GM13976 (cell line): ENCODE measurements around the gene TP53INP2.
A peak's percentile ranks its signal among the peaks of the same experiment; 100 is the strongest.

Experiments used
- DNase-seq: peaks from one replicate; pipeline ENCODE4 v3.0.0; 2012; ENCODE audit warnings: low spot score
- CTCF ChIP-seq: IDR thresholded peaks from 2 replicates; pipeline ENCODE4 v1.5.1; 2012; ENCODE audit warnings: borderline replicate concordance, mild to moderate bottlenecking; ENCODE audit not compliant: insufficient read depth; ENCODE audit errors: extremely low read depth, missing control alignments, control extremely low read depth
- in situ Hi-C: fragments of 300-500 bp; cut with MboI; formaldehyde crosslinking; loops from one replicate; pipeline ENCODE4 v1.12.0; 2022; ENCODE audit warnings: low sequenced_read_pairs, mixed read lengths, inconsistent platforms; ENCODE audit not compliant: unreplicated experiment

TP53INP2 gene

GRCh38 chr20:34732523-34732922, 28.4 kb downstream of the TP53INP2 start:
- no peak for TF ChIP-seq CTCF
- no peak for DNase-seq
- in situ Hi-C loops, result no loop called here

GRCh38 chr20:34736106-34736735, 32.1 kb downstream of the TP53INP2 start:
- TF ChIP-seq CTCF, result no peak
- DNase-seq, result no peak
- in situ Hi-C loops, result no loop called here

GRCh38 chr20:34743039-34743438, 38.9 kb downstream of the TP53INP2 start:
- no peak for TF ChIP-seq CTCF
- in situ Hi-C loops, result no loop called here
- DNase-seq, result no peak

- DNase-seq, result no peak
- TF ChIP-seq CTCF, result no peak
- in situ Hi-C loops, result no loop called here
Observed at GRCh38 chr20:34744340-34744739, 40.2 kb downstream of the TP53INP2 start.

- TF ChIP-seq CTCF, result no peak
- no peak for DNase-seq
- in situ Hi-C loops, result no loop called here
Observed at GRCh38 chr20:34744847-34745246, 40.7 kb downstream of the TP53INP2 start.

GRCh38 chr20:34746674-34747073, 42.5 kb downstream of the TP53INP2 start:
- no peak for TF ChIP-seq CTCF
- in situ Hi-C loops, result no loop called here
- no peak for DNase-seq

GRCh38 chr20:34747479-34747878, 43.3 kb downstream of the TP53INP2 start:
- no peak for TF ChIP-seq CTCF
- peak; percentile 43 for DNase-seq
- in situ Hi-C loops, result no loop called here
